VCaP (cell line): ENCODE results near the gene SIRPB2.
A peak's percentile ranks its signal among the peaks of the same experiment; 100 is the strongest.

ENCODE experiments used
- H3K27ac ChIP-seq: fragments of 450-650 bp; 2 replicates; pipeline ENCODE4 v1.5.1; 2017
- TF ChIP-seq, protein P1 (sequence below): fragments of 450-650 bp; conservative IDR thresholded peaks from 2 replicates; pipeline ENCODE4 v1.5.1; 2017; ENCODE audit warnings: mild to moderate bottlenecking, moderate library complexity

The SIRPB2 gene

DNA sequence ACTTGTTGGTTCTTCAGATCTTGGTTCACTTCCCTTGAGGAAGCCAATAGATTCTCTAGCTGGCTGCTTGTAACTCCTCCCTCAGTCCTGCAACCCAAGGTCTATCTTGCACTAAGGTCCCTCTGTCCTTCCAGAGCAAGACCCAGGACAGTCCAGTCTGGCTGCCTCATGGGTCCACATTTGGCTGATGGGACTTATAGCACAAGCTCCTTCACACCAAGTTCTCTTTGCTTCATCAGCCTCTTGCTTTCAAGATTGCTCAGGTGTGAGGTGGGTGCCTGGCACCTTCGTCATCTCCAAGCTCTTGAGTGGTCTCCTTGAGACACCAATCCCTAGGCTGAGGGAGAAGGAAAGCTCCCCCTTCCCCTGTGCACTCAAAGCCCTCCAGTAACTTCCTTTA is 52.9 kb downstream of the SIRPB2 start:
- H3K27ac ChIP-seq: no peak overlapping the region
- TF ChIP-seq, protein P1, sequence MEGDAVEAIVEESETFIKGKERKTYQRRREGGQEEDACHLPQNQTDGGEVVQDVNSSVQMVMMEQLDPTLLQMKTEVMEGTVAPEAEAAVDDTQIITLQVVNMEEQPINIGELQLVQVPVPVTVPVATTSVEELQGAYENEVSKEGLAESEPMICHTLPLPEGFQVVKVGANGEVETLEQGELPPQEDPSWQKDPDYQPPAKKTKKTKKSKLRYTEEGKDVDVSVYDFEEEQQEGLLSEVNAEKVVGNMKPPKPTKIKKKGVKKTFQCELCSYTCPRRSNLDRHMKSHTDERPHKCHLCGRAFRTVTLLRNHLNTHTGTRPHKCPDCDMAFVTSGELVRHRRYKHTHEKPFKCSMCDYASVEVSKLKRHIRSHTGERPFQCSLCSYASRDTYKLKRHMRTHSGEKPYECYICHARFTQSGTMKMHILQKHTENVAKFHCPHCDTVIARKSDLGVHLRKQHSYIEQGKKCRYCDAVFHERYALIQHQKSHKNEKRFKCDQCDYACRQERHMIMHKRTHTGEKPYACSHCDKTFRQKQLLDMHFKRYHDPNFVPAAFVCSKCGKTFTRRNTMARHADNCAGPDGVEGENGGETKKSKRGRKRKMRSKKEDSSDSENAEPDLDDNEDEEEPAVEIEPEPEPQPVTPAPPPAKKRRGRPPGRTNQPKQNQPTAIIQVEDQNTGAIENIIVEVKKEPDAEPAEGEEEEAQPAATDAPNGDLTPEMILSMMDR: no peak

DNA sequence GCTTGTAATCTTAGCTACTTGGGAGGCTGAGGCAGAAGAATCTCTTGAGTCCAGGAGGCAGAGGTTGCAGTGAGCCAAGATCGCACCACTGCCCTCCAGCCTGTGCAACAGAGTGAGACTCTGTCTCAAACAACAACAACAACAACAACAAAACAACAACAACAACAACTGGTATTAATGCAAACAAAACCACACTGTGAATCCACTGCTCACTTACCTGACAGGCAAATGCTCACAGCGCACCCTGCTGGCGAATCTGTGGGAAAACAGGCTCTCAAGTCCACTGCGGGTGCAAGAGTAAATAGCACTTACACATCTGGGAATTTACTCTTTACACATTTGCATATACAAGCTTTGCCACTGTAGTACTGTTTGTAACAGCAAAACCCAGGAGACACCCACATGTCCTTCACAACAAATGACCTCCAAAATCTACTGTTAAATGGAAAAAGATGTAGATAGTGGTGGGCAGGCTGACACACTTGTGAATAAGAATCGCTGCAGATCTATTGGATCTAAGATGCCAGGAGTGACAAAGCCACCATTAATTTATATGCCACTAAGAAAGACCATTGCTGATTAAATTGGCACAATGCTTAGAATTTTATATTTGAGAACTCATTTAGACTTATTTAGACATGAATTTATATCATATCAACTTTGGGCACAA is 53.9 kb downstream of the SIRPB2 start:
- TF ChIP-seq, protein P1: peak; percentile 96
- no peak overlapping the region for H3K27ac ChIP-seq

DNA sequence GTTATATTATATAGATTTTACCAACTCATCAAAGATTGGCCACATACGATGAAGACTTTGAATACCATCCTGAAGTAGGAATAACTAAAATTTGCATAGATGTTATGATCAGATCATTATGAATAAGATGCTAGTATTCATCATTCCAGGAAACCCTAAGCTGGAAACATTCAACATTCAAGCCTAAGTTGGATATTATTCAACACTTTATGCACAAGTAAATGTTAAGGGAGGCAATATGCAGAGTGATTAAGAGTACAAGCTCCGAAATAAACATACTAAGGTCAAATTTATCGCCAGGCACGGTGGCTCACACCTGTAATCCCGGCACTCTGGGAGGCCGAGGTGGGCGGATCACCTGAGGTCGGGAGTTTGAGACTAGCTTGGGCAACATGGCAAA is 55.0 kb downstream of the SIRPB2 start:
- TF ChIP-seq, protein P1: no peak
- H3K27ac ChIP-seq: no peak overlapping the region

DNA sequence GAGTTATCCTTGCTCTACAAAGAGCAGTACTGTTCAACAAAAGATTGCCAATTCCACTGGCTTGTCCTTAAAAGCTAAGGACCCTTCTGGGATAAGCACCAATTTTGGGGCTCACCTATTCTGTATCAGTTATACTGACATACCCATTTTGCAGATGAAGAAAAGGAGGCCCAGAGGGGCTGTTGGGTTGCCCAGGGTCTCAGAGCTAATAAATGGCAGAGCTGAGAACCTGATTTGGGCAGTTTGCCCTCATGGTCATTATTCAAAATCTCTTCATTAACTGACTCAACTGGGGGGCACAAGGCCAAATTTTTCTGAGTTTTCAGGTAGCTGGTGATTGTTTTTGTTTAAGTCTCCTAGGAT is 55.9 kb downstream of the SIRPB2 start:
- H3K27ac ChIP-seq: no peak overlapping the region
- TF ChIP-seq, protein P1: no peak

DNA sequence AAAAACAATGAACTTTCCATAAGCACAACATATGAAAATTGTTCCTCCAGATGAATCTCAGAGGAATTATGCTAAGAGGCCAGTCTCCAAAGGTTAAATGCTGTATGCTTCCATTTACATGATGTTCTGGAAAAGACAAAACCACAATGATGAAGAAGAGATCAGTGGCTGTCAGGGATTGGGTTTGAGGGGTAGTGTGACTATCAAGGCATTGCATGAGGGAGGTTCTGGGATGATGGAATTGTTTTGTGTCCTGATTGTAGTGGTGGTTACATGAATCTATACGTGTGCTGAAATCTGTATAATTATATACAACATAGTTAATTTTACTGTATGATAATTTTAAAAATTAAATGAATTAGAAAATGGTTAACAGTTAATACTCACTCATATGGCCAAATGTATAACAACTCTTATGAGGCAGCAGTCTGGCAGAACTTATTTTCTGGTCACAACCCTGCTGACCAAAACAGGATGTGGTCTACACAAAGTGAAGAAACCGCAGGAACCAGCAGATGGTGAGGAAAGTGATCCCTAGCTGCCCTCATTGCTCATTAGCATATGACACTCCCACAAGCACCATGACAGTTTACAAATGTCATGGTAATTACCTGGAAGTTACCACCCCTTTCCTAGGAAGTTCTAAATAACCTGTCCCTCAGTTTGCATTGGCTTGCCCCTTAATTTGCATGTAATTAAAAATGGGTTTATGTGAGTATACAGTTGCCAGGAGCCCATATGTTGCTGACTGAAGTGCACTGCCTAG is 56.5 kb downstream of the SIRPB2 start:
- TF ChIP-seq, protein P1: no peak
- no peak overlapping the region for H3K27ac ChIP-seq

DNA sequence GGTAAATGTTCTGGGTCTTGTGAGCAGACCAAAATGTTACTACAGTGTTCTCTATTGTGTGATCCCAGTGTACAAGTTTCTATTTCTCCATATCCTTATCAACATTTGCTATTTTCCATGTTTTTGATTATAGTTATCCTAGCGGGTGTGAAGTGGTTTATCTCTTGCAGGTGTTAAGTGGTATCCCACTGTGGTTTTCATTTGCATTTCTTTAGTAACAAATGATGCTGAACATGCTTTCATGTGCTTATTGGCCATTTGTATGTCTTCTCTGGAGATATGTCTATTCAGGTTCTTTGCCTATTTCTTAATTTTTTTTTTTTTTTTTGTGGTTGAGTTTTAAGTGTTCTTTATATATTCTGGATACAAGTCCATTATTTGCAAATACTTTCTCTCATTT is 60.1 kb downstream of the SIRPB2 start:
- H3K27ac ChIP-seq: no peak overlapping the region
- TF ChIP-seq, protein P1: no peak

DNA sequence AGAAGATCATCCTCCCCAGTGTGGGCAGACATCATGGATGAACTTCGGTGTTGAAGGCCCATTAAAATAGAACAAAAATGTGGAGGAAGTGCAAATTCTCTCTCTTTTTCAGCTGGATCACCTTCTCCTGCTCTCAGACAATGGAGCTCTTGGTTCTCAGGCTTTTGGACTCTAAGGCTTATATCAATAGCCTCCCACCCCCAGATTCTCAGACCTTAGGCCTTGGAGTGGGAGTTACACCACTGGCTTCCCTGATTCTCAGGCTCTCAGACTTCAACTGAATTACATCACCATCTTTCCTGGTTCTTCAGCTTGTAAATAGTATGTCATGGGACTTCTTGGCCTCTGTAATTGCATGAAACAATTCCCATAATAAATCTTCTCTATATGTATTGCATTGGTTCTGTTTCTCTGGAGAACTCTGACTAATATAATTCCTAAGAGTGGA is 61.2 kb downstream of the SIRPB2 start:
- no peak overlapping the region for H3K27ac ChIP-seq

More for the DNA sequence above, 61.2 kb downstream of the SIRPB2 start:
- TF ChIP-seq, protein P1: no peak
